Esophagus muscularis mucosa (tissue), 4 donors: ENCODE results near the gene F8. TPM values are rescaled to one million over a fixed set of nuclear protein-coding genes. Genes with fewer than 3 reads are reported as not detected.

Experiments
- DNase-seq: peaks from one replicate; pipeline ENCODE4 v3.0.0-alpha.2; 2017; ENCODE audit errors: extremely low spot score
- H3K27ac ChIP-seq, 4 donors: fragments of 200-600 bp; sonication (generic); replicated peaks in 1 of 4; 1 replicate in 3 of 4; 2 replicates in 1 of 4; pipeline ENCODE4 v1.5.1; 2016 to 2019; ENCODE audit warnings: mild to moderate bottlenecking in 1 of 4
- H3K27me3 ChIP-seq, 4 donors: fragments of 200-600 bp; sonication (generic); one replicate each; pipeline versions ENCODE4 v1.5.1 to v1.6.0; 2016 to 2019
- H3K36me3 ChIP-seq, 4 donors: fragments of 200-600 bp; sonication (generic); one replicate each; pipeline ENCODE4 v1.5.1; 2016 to 2019
- H3K4me1 ChIP-seq, 4 donors: fragments of 200-600 bp; sonication (generic); one replicate each; pipeline ENCODE4 v1.5.1; 2016 to 2019
- H3K4me3 ChIP-seq, 4 donors: fragments of 200-600 bp; sonication (generic); 1 replicate in 2 of 4; 2 replicates in 2 of 4; pipeline ENCODE4 v1.5.1; 2016 to 2019; ENCODE audit warnings: mild to moderate bottlenecking in 4 of 4, moderate library complexity in 1 of 4
- H3K9me3 ChIP-seq, 4 donors: fragments of 200-600 bp; sonication (generic); 1 replicate in 3 of 4; 2 replicates in 1 of 4; pipeline ENCODE4 v1.5.1; 2016 to 2019
- EP300 ChIP-seq: sonication (generic); formaldehyde crosslinking; IDR thresholded peaks from one replicate; pipeline ENCODE4 v1.6.1; 2017; ENCODE audit warnings: antibody characterized with exemption
- POLR2A ChIP-seq: fragments of 450-650 bp; IDR thresholded peaks from one replicate; pipeline ENCODE4 v1.6.1; 2017; ENCODE audit warnings: antibody characterized with exemption, moderate library complexity, mild to moderate bottlenecking, low read depth
- POLR2AphosphoS5 ChIP-seq, 2 donors: sonication (generic); formaldehyde crosslinking; IDR thresholded peaks; one replicate each; pipeline ENCODE4 v1.6.1; 2017; ENCODE audit warnings: antibody characterized with exemption in 2 of 2
- WGBS: methylation state at CpG from one replicate; pipeline ENCODE4 v1.1.5; 2018; 5-methylcytosine and 5-hydroxymethylcytosine counted together
- intact Hi-C: fragments of 100-400 bp; cut with DNase I; formaldehyde crosslinking; loops from one replicate; pipeline ENCODE4 v1.15.1; 2023
- total RNA-seq, 4 donors: library from RNA; depleted of rRNA; stranded (reverse); fragments of >200 nt; gene quantifications; one replicate each; pipeline versions ENCODE4 v1.1.0 to v1.2.1, GENCODE V29; 2016
- TF ChIP-seq, protein P1 (sequence below), 3 experiments: fragments of 200-600 bp in 2 of 3; fragments of 450-650 bp in 1 of 3; sonication (generic) in 2 of 3; IDR thresholded peaks; one replicate each; pipeline ENCODE4 v1.5.1; 2017 to 2019; ENCODE audit warnings: antibody characterized with exemption in 3 of 3, mild to moderate bottlenecking in 2 of 3, moderate library complexity in 1 of 3

The F8 gene
- total RNA-seq, 4 donors from 2014 or later, result 17.0 to 30.0 (median 22.3) TPM

GRCh38 chrX:155056877-155057792, 34.6 kb upstream of the F8 start:
- Histone ChIP-seq H3K4me1 (peaks cover 7 to 19% (median 12%) of the 10 kb centered on the region in 4 donors), H3K36me3 (peaks cover 0 to 31% (median 7%) of the 10 kb centered on the region in 4 donors), H3K27me3 (no peaks in the 10 kb centered on the region), H3K9me3 (no peaks in the 10 kb centered on the region), H3K27ac (peak overlapping the region; percentile 59 to 72 (median 68)), H3K4me3 (peak overlapping the region in 2 of 4 donors; percentile 13 to 24)
- TF ChIP-seq, protein P1, sequence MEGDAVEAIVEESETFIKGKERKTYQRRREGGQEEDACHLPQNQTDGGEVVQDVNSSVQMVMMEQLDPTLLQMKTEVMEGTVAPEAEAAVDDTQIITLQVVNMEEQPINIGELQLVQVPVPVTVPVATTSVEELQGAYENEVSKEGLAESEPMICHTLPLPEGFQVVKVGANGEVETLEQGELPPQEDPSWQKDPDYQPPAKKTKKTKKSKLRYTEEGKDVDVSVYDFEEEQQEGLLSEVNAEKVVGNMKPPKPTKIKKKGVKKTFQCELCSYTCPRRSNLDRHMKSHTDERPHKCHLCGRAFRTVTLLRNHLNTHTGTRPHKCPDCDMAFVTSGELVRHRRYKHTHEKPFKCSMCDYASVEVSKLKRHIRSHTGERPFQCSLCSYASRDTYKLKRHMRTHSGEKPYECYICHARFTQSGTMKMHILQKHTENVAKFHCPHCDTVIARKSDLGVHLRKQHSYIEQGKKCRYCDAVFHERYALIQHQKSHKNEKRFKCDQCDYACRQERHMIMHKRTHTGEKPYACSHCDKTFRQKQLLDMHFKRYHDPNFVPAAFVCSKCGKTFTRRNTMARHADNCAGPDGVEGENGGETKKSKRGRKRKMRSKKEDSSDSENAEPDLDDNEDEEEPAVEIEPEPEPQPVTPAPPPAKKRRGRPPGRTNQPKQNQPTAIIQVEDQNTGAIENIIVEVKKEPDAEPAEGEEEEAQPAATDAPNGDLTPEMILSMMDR (IDR thresholded peaks at IDR 0.05), result peak; percentile 72 to 77 (median 76)
- TF ChIP-seq POLR2AphosphoS5 (IDR thresholded peaks at IDR 0.05), result peak; percentile 46 to 57
- no peak for TF ChIP-seq POLR2A
- WGBS, result 29% methylated on average over 23 of the region's 25 CpGs
- DNase-seq, result peak; percentile 91
- intact Hi-C loops, result no loop called here

- Histone ChIP-seq H3K27me3 (no peaks in the 10 kb centered on the region), H3K4me1 (peaks cover 7 to 15% (median 12%) of the 10 kb centered on the region in 4 donors), H3K9me3 (no peaks in the 10 kb centered on the region), H3K27ac (peak overlapping the region; percentile 59 to 72 (median 68)), H3K36me3 (peaks cover 0 to 37% (median 11%) of the 10 kb centered on the region in 4 donors), H3K4me3 (no peak overlapping the region)
- DNase-seq, result no peak
- intact Hi-C loops, result no loop called here
- 63% methylated on average over 1 of the region's 1 CpG for WGBS
- TF ChIP-seq POLR2AphosphoS5 (IDR thresholded peaks at IDR 0.05) (no peak), POLR2A (no peak), EP300 (no peak)
- TF ChIP-seq, protein P1 (IDR thresholded peaks at IDR 0.05), result no peak
These were observed 33.9 kb upstream of the F8 start for GRCh38 chrX:155056471-155056870.

DNA sequence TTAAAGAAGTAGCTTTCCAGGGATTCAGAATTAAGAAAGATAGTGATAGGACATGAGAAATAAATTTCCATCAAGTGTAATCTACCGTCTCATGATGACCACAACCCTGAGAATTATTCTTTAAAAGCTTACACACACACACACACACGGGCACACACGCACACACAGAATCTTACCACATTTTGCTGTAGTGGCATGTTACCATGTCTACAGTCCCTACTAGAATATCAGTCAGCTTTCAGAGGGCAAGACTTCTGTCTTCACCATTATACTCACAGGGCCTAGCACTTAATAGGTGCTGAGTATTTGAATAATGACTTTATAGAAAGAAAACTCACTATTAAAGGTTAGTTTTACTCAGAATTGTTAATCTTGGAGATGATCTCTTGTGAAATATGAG, 33.0 kb upstream of the F8 start:
- H3K4me1 ChIP-seq, result peaks cover 7 to 15% (median 12%) of the 10 kb centered on the region in 4 donors
- 76% methylated on average over 3 of the region's 3 CpGs for WGBS
- H3K27me3 ChIP-seq, result no peaks in the 10 kb centered on the region
- no peak overlapping the region for H3K27ac ChIP-seq
- no peaks in the 10 kb centered on the region for H3K9me3 ChIP-seq
- H3K36me3 ChIP-seq, result peaks cover 0 to 32% (median 10%) of the 10 kb centered on the region in 4 donors
- H3K4me3 ChIP-seq, result no peak overlapping the region
- no peak for DNase-seq
- TF ChIP-seq POLR2AphosphoS5 (IDR thresholded peaks at IDR 0.05), result no peak
- no peak for TF ChIP-seq POLR2A
- intact Hi-C loops, result no loop called here

GRCh38 chrX:155054255-155054654, 31.7 kb upstream of the F8 start:
- TF ChIP-seq POLR2AphosphoS5 (IDR thresholded peaks at IDR 0.05) (no peak), POLR2A (no peak), EP300 (no peak)
- TF ChIP-seq, protein P1 (IDR thresholded peaks at IDR 0.05), result no peak
- Histone ChIP-seq H3K4me3 (no peak overlapping the region), H3K27ac (no peak overlapping the region), H3K9me3 (no peaks in the 10 kb centered on the region), H3K4me1 (peaks cover 8 to 15% (median 12%) of the 10 kb centered on the region in 4 donors), H3K36me3 (peaks cover 0 to 25% (median 8%) of the 10 kb centered on the region in 4 donors), H3K27me3 (no peaks in the 10 kb centered on the region)
- DNase-seq, result no peak
- WGBS, result 85% methylated on average over 4 of the region's 4 CpGs
- intact Hi-C loops, result loop anchor here (5.0 kb wide), 1 partner anchor 72 kb away; no protein-coding TSS in a partner anchor

DNA sequence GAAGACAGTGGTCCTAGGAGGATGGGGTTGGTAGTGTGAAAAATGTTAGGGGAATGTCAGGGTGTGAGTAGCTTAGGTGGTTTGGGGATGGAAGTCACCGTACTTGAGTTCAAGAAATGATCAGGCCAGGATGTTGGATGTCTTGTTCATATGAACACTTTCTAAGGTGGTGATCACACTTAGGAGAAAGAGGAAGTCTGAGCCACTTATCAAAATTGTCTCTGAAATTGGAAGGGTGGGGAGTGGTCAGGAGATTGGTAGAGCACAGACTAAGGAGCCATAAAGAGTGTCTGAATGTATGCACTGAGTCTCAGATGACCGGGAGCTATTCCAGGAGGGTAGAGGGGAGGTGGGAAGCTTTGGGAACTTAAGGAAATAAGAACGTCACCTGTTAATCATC, 31.1 kb upstream of the F8 start:
- no peak overlapping the region for H3K27ac ChIP-seq
- no peak for DNase-seq
- H3K4me3 ChIP-seq, result no peak overlapping the region
- H3K4me1 ChIP-seq, result peaks cover 11 to 18% (median 14%) of the 10 kb centered on the region in 4 donors
- WGBS, result 71% methylated on average over 3 of the region's 3 CpGs
- peaks cover 0 to 25% (median 8%) of the 10 kb centered on the region in 4 donors for H3K36me3 ChIP-seq
- intact Hi-C loops, result loop anchor here (5.0 kb wide), 1 partner anchor 71 kb away; no protein-coding TSS in a partner anchor
- TF ChIP-seq POLR2AphosphoS5 (IDR thresholded peaks at IDR 0.05) (no peak), POLR2A (no peak), EP300 (no peak)
- TF ChIP-seq, protein P1 (IDR thresholded peaks at IDR 0.05), result no peak
- H3K9me3 ChIP-seq, result no peaks in the 10 kb centered on the region
- H3K27me3 ChIP-seq, result no peaks in the 10 kb centered on the region
